ENCODE results near the gene WDFY4. TPM values are rescaled to one million over a fixed set of nuclear protein-coding genes. Genes with fewer than 3 reads are reported as not detected.

WDFY4 gene
- total and polyA plus RNA-seq, 2 of the 4 experiments (the other 2 are of a cell fraction), result not detected

DNA sequence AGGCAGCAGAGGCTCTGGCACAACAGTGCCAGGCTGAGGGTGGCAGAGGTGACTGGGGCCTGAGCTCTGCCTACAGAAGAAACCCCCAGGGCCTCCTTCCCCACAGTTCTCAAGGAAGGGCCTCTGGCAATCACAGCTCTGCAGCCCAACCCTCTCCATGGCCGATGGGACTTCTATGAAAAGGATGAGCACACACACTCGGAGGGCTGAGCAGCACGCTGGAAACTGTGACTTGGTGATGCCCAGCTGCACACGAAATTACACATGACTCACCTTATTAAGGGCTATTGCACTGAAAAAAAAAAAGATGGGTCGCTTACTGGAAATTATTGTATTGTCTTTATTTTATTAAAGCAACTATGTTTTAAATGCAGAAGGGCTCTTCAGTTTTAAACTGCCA is 297.9 kb downstream of the WDFY4 start:
- no peak overlapping the region for H3K56ac ChIP-seq (ENCODE audit: extremely low read depth, insufficient read depth, low read length)
- peaks cover 22% of the 10 kb centered on the region for H3K27me3 ChIP-seq (ENCODE audit: control insufficient read depth, insufficient read depth, low read length)
- no peak overlapping the region for H2BK20ac ChIP-seq (ENCODE audit: low read depth, low read length)
- H3K14ac ChIP-seq (replicated peaks; ENCODE audit: low read depth, low read length), result no peak overlapping the region
- H4K91ac ChIP-seq (ENCODE audit: insufficient read depth, low read depth, low read length), result no peak overlapping the region
- no peak overlapping the region for H4K8ac ChIP-seq (ENCODE audit: low read depth in 2 of 2, low read length in 2 of 2)
- H3K79me1 ChIP-seq (ENCODE audit: low read depth in 1 of 2, low read length in 2 of 2), result no peaks in the 10 kb centered on the region
- no peaks in the 10 kb centered on the region for H3K4me1 ChIP-seq (ENCODE audit: control insufficient read depth, insufficient read depth, low read length)
- ChIA-PET CTCF (interaction anchor here (0.5 kb wide), 1 partner anchor 11 kb away, joined by 5 read pairs; no protein-coding TSS in a partner anchor), POLR2A (ENCODE audit: unreplicated experiment) (no interaction called here)
- H3K18ac ChIP-seq (ENCODE audit: low read depth, low read length), result no peak overlapping the region
- no peak overlapping the region for H3K4me3 ChIP-seq (ENCODE audit: insufficient read depth, low read depth, low read length)
- H3K36me3 ChIP-seq (ENCODE audit: control insufficient read depth, insufficient read depth, low read length), result no peaks in the 10 kb centered on the region
- H2BK5ac ChIP-seq (ENCODE audit: low read depth, low read length, poor library complexity, severe bottlenecking), result no peak overlapping the region
- no peak overlapping the region for H2AK9ac ChIP-seq (replicated peaks; ENCODE audit: low read depth, low read length, poor library complexity)
- no peaks in the 10 kb centered on the region for H3K9me1 ChIP-seq (ENCODE audit: insufficient read depth, low read length)
- intact Hi-C loops (cut with micrococcal nuclease) (no loop called here), in situ Hi-C loops (cut with MboI; ENCODE audit: low sequenced_read_pairs) (no loop called here), dilution Hi-C loops (cut with HindIII; ENCODE audit: low sequenced_read_pairs, unreplicated experiment) (no loop called here)
- no peak overlapping the region for H2AFZ ChIP-seq (replicated peaks; ENCODE audit: low read length, poor library complexity)
- H2AK5ac ChIP-seq (ENCODE audit: low read depth, low read length), result no peak overlapping the region
- H4K5ac ChIP-seq (ENCODE audit: low read depth, low read length), result no peak overlapping the region
- H3K27ac ChIP-seq (ENCODE audit: insufficient read depth, low read length), result no peak overlapping the region
- ATAC-seq (ENCODE audit: low read depth), result no peak
- BruUV-seq (replicated peaks), result no TSS peak
- H2BK120ac ChIP-seq (ENCODE audit: low read depth, low read length), result no peak overlapping the region
- WGBS, 2 experiments (ENCODE audit: extremely low coverage in 2 of 2, insufficient read length in 1 of 2), result no CpG with 5 or more reads among the region's 5 CpGs
- no peaks in the 10 kb centered on the region for H3K9me3 ChIP-seq (ENCODE audit: control insufficient read depth, insufficient read depth, low read length)
- no peak for DNase-seq
- H3K4ac ChIP-seq (ENCODE audit: low read depth, low read length), result no peak overlapping the region
- TF ChIP-seq, protein P1, sequence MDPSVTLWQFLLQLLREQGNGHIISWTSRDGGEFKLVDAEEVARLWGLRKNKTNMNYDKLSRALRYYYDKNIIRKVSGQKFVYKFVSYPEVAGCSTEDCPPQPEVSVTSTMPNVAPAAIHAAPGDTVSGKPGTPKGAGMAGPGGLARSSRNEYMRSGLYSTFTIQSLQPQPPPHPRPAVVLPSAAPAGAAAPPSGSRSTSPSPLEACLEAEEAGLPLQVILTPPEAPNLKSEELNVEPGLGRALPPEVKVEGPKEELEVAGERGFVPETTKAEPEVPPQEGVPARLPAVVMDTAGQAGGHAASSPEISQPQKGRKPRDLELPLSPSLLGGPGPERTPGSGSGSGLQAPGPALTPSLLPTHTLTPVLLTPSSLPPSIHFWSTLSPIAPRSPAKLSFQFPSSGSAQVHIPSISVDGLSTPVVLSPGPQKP (IDR thresholded peaks at IDR 0.05; ENCODE audit: borderline replicate concordance, low read depth, low read length), result no peak
- no peak for TF ChIP-seq SMC3 (IDR thresholded peaks at IDR 0.05; ENCODE audit: low read depth, low read length)
- TF ChIP-seq MAZ (IDR thresholded peaks at IDR 0.05; ENCODE audit: borderline replicate concordance, low read depth, low read length), result no peak
- no peak for TF ChIP-seq MAFK (IDR thresholded peaks at IDR 0.05; ENCODE audit: low read depth, low read length)
- no peak overlapping the region for H3K9ac ChIP-seq (ENCODE audit: low read depth, low read length)
- H2BK15ac ChIP-seq (ENCODE audit: low read depth, low read length), result no peak overlapping the region
- H4K20me1 ChIP-seq (ENCODE audit: insufficient read depth, low read length), result no peaks in the 10 kb centered on the region
- H3K23ac ChIP-seq (ENCODE audit: low read depth, low read length), result no peak overlapping the region
- H3K4me2 ChIP-seq (ENCODE audit: low read depth, low read length), result no peak overlapping the region

Measured in IMR-90 (cell line).